Measurements from ENCODE around the gene M1AP. TPM values are rescaled to one million over a fixed set of nuclear protein-coding genes. Genes with fewer than 3 reads are reported as not detected.

Gene M1AP
- total and polyA plus RNA-seq, 9 of the 15 experiments (the other 6 are each of a cell fraction or from before 2014, with no cell fraction given), result 0.06 to 0.33 (median 0.11) TPM; not detected in 4

GRCh38 chr2:74619651-74620297 is 28.4 kb downstream of the M1AP start:
- Histone ChIP-seq H2AFZ (ENCODE audit: low read depth, low read length) (no peak overlapping the region), H3K36me3 (ENCODE audit: control insufficient read depth, insufficient read depth, low read length) (no peaks in the 10 kb centered on the region), H3K9ac (ENCODE audit: insufficient read depth in 1 of 2, low read depth in 2 of 2, low read length in 2 of 2) (no peak overlapping the region), H3K4me1 (replicated peaks in 1 of 2; ENCODE audit: control insufficient read depth in 2 of 2, insufficient read depth in 2 of 2, low read length in 2 of 2) (peaks cover 2 to 4% of the 10 kb centered on the region in 2 experiments; a peak in 2 of 5 replicates), H3K4me3 (no peak overlapping the region), H4K20me1 (replicated peaks; ENCODE audit: control insufficient read depth, insufficient read depth, low read length) (no peaks in the 10 kb centered on the region), H3K27me3 (ENCODE audit: control insufficient read depth in 2 of 2, insufficient read depth in 2 of 2, low read length in 2 of 2) (peaks cover 4 to 6% of the 10 kb centered on the region in 2 experiments; a peak in 3 of 5 replicates), H3K9me3 (replicated peaks; ENCODE audit: control insufficient read depth, insufficient read depth, low read depth, low read length) (no peaks in the 10 kb centered on the region), H3K79me2 (ENCODE audit: control insufficient read depth, insufficient read depth, low read length) (no peaks in the 10 kb centered on the region), H3K4me2 (ENCODE audit: insufficient read depth, low read length) (no peak overlapping the region), H3K27ac (ENCODE audit: extremely low read depth, low read depth, low read length) (no peak overlapping the region), H3K9me1 (ENCODE audit: control insufficient read depth, insufficient read depth, low read length) (no peaks in the 10 kb centered on the region)
- 23% methylated on average over 5 of the region's 5 CpGs for WGBS (ENCODE audit: insufficient coverage, low coverage, missing lambda C conversion rate)
- intact Hi-C loops (cut with micrococcal nuclease) (no loop called here), in situ Hi-C loops (cut with MboI) (no loop called here)
- no TSS peak for BruUV-seq (replicated peaks)
- no peak for ATAC-seq
- ChIA-PET CTCF (ENCODE audit: low intra/inter-chr PET ratio) (no interaction called here), POLR2A (interaction anchor here (2.3 kb wide), 1 partner anchor 13 kb away, joined by 9 read pairs; no protein-coding TSS in a partner anchor)
- no peak for DNase-seq (ENCODE audit: extremely low read depth in 1 of 4, low spot score in 3 of 4)
- no peak for TF ChIP-seq WHSC1 (IDR thresholded peaks at IDR 0.05; ENCODE audit: low read length)
- no peak for TF ChIP-seq RREB1 (CRISPR knock-in tag; IDR thresholded peaks at IDR 0.05)
- no peak for TF ChIP-seq ELK3 (CRISPR knock-in tag; IDR thresholded peaks at IDR 0.05)
- TF ChIP-seq TAF15 (IDR thresholded peaks at IDR 0.05; ENCODE audit: low read depth, low read length), result no peak
- no peak for TF ChIP-seq RBM39 (optimal IDR thresholded peaks at IDR 0.05; ENCODE audit: low read depth, low read length)
- TF ChIP-seq POLR3G (IDR thresholded peaks at IDR 0.05; ENCODE audit: extremely low read depth, insufficient read length, insufficient replicate concordance), result no peak
- no peak for TF ChIP-seq CREB1 (IDR thresholded peaks at IDR 0.05)
- no peak for TF ChIP-seq CREB1 (CRISPR knock-in tag; IDR thresholded peaks at IDR 0.05)
- TF ChIP-seq TAF9B (IDR thresholded peaks at IDR 0.05; ENCODE audit: partially characterized antibody), result no peak
- no peak for FAIRE-seq
